HG03060 (cell line): Measurements from ENCODE around the gene COL1A1.

ENCODE experiments used
- ATAC-seq: cut with Tn5 transposase; IDR thresholded peaks from one replicate; pipeline ENCODE4 v1.9.1; 2021; ENCODE audit warnings: low read depth, moderate number of reproducible peaks; ENCODE audit not compliant: unreplicated experiment

The COL1A1 gene

DNA sequence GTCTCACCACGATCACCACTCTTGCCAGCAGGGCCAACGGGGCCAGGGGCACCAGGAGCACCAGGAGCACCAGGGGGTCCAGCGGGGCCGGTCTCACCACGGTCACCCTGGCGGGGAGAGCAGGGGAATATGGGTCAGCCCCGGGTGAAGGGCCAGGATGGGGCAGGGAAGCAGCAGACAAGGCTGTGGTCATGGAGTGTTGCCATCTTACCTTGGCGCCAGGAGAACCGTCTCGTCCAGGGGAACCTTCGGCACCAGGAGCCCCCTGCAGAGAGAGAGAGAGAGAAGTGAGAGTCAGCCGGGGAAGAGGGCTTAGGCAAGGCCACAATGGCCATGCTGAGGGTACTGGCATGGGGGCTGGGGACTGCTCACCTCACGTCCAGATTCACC, 12.9 kb downstream of the COL1A1 start:
- ATAC-seq: no peak

DNA sequence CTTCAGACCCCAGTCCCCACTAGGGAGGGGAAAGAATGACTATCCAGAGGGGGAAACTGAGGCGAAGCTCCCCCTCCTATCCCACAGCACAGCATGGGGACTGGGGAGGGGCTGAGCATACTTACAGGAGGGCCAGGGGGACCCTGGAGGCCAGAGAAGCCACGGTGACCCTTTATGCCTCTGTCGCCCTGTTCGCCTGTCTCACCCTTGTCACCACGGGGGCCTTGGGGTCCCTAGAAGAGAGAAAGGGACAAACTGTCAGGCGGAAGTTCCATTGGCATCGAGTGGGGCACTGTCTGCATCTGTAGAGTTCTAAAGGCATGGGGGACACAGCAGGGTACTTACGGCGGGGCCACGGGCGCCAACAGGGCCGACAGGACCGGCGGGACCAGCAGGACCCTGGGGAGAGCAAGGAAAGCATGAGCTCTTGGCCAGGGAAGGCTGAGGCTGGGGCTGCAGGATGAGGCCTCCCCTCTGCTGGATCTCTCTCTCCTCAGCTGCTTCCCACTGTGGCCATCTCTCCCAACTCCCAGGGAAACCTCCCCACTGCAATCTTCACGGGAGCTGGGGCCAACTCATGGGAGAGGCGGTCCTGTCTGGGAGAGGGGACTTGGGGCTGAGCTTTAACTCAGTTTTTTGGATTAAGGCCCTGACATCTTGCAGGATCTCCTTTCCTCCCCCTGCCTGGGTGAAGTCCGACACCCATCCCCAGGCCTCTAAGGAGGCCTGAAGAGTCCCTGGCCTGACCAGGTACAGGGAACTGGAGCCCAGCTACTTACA, 13.5 kb downstream of the COL1A1 start:
- no peak for ATAC-seq

DNA sequence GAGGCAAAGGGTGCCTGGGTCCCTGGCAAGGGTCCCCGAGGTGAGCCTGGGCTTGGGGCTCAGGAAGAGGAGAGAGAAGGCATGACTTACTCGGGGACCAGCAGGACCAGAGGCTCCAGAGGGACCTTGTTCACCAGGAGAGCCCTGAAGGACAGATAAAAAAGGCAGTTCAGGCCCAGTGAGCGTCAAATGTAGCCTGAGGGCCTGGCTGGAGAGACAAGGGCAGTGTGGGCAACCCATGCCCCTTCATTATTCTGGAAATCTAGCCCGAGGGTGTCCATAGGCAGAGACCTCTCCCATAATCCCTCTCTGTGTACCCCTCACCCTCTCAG, 14.1 kb downstream of the COL1A1 start:
- ATAC-seq: no peak

DNA sequence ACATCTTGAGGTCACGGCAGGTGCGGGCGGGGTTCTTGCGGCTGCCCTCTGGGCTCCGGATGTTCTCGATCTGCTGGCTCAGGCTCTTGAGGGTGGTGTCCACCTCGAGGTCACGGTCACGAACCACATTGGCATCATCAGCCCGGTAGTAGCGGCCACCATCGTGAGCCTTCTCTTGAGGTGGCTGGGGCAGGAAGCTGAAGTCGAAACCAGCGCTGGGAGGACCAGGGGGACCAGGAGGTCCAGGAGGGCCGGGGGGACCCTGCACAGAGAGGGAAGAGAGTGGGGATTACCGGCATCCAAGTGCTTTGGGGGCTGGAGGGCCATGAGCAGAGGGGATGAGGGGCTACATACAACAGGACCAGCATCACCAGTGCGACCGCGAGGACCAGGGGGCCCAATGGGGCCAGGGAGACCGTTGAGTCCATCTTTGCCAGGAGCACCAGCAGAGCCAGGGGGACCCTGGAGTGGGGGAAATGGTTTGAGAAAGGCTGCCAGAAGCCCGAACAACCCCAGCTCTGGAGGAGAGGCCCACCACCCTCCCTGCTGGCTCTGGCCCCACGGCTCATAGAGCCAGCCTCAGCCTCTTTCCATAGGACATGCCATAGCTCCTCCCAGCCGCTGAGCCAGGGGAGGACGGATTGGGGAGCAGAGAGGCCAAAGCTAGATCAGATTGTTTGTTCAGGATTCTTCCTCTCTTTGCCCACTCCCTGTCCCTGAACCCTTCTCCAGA, 14.6 kb downstream of the COL1A1 start:
- ATAC-seq: no peak

DNA sequence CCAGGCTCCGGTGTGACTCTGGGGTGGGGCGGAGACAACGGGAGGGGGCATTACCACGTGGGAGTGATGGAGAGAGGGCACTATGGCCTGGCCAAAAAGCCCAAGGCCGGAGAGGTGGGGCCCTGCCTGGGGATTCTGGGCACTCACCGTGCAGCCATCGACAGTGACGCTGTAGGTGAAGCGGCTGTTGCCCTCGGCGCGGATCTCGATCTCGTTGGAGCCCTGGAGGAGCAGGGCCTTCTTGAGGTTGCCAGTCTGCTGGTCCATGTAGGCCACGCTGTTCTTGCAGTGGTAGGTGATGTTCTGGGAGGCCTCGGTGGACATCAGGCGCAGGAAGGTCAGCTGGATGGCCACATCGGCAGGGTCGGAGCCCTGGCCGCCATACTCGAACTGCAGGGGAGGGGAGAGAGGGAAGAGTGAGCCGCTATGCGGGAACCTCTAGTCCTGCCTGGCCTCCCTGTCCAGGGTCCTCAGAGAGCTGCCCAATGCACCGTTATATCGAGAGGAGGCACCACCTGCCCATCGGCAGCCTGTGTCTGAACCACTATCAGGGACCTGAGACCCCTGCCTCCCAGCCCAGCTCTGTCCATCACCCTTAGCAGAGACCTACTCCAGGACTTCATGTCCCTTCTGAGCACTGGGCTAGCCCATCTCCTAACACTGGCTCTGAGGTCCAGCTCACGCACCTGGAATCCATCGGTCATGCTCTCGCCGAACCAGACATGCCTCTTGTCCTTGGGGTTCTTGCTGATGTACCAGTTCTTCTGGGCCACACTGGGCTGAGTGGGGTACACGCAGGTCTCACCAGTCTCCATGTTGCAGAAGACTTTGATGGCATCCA, 15.6 kb downstream of the COL1A1 start:
- no peak for ATAC-seq

DNA sequence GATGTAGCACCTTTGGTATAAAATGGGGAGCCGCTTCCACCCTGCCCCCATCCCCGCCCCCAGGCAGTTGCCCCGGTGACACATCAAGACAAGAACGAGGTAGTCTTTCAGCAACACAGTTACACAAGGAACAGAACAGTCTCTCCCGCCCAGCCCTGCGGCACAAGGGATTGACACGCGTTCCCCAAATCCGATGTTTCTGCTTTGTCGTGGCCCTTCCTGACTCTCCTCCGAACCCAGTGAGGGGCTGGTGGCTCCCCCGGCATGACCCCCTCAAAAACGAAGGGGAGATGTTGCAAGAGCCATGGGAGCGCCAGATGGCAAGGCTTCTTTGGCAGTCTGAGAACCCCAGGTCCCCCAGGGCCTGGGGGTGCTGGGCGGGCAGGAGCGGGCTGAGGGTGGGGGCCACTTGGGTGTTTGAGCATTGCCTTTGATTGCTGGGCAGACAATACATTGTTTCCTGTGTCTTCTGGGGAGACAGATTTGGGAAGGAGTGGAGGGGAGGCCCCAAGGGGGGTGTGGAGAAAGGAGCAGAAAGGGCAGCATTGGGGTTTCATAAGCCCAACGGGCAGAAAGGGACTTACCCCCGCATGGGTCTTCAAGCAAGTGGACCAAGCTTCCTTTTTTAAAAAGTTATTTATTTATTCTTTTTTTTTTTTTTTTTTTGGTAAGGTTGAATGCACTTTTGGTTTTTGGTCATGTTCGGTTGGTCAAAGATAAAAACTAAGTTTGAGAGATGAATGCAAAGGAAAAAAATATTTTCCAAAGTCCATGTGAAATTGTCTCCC, 16.6 kb downstream of the COL1A1 start:
- no peak for ATAC-seq

DNA sequence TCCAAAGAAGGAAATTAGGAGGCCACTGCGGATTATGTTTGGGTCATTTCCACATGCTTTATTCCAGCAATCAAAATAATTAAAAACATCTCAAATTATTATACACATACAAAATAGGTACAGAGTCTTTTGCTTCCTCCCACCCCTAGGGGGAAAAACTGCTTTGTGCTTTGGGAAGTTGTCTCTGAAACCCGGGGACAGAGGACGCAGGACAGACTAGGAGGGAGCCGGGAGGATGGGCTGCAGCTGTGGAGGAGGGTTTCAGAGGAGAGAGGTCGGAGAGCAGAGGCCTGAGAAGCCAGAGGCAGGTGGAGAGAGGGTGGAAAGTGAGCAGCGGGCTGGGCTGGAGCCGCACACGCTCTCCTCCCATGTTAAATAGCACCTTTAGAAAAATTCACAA, 17.4 kb downstream of the COL1A1 start:
- no peak for ATAC-seq

DNA sequence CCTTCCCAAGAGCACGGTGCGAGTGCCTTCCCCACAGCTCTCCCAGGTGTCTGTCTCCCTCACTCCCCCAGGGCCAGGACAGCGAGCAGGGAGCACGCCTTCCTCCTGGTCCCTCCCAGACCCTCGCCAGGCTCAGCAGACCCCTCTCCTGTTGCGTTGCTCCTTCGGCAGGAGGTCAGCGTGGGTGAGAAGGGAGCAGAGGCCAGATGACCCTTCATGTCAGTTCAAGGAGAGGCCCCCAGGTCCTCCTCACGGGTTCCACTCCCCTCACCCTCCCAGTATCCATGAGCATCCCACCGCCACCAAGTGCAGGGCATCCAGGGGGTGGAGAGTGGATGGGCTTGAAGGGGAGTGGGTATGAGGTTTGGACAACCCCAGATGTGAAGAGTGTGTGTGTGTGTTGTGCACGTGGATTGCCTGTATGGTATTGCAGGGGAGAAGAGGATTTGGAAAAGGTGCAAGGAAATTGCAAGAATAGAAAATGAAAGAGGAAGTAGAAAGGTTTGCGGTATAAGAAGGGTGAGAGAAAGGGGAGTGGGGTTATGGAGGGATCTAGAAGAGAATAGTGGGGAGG, 17.9 kb downstream of the COL1A1 start:
- no peak for ATAC-seq

DNA sequence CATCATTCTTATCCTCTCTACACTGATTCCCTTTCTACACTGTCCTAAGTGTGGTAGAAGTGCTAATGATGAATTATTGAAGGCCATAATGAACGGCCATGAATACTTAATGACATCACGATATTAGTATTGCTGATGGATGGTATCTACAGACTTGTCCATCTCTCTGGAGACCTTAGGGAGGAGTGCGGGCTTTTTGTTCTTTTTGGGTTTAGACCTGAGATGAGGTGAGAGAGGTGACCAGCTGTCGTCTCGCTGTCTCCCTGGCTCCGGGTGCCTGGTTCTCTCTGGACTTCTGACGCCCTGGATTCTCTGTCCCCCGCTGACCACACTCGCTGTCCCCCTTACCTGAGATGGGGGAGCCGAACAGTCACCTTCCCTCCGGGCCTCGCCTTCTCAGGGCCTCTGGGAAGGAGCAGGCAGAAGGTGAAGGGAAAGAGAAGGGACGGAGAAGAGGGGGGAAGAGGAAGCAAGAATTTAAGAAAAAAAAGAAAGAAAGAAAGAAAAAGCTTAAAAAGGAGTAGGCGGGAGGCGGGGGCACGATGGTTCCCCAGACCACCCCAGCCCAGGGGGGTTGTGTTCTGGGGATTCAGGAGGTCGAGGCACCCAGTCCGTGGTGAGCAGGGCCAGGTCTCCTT, 18.5 kb downstream of the COL1A1 start:
- no peak for ATAC-seq

DNA sequence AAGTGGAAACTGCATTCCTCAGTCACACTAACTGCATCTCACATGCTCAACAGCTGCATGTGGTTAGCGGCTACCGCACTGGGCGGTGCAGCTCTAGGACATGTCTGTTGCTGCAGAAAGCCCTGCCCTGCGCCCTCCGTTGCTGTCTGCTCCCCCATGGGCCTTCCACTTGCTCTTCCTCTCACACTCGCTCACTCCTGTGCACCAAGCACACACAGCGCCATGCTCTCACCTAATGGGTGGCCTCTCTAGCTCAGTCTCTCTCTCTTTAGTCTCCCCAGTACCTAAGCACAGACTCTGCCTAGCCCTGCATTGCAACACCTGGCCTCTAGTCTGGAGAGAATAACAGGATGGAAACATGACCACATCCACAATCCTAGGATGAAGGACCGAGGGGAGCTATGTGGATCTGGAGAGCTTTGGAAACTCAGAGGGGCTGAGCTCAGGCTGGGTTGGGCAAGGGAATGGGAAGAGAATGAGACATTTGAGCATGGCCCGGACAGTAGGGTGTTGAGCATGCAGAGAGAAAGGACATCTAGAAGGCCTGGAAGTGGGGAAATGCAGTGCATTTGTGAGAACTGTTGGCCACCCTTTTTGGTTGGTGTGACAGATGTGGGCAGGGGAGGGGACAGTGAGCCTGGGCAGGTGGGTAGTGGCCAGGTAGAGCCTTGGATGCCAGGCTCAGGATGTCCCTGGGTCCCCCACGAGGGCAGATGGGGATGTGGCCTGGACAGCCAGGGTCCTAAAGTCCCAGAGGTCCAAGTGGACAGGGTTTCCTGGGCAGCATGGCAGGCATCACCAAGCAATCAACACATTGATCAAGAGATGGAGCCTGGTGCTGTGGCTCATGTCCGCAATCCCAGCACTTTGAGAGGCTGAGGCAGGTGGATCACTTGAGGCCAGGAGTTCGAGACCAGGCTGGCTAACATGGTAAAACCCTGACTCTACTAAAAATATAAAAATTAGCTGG, 19.6 kb downstream of the COL1A1 start:
- no peak for ATAC-seq

DNA sequence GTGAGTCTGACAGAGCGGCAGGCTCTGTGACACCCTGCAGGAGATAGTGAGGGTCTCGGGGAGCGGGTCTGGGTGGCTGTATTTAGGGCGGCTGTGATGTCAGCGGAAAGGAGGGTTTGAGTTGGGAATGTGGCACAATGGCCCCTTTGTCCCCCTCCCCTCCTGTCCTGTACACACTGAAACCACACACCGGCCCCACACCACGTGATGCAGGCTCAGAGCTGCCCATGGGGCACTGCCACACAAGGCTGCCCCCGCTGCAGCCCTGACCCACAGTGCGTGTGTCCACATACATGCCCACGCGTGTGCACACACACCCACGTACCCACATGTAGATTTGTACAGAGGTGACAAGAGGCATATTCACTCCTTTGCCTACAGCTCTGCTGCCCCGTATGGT, 20.3 kb downstream of the COL1A1 start:
- ATAC-seq: no peak

DNA sequence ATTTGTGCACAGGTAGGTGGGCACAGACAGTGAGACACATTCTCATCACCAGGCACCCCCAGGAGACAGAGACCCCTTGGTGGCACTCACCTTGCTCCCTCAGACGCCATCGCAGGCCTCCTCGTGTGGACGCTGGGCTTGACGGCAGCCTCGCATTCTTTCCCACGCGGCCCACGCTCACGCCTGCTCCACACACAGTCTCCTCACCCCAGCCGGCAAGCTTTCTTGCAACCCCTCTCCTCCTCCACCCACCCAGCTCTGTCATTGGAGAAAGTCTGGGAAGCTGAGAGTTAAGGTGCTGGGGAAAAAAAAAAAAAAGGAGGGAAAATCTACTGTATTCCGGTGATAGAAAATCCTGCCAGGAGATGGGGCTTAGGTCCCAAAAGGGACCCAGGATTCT, 20.8 kb downstream of the COL1A1 start:
- ATAC-seq: no peak

DNA sequence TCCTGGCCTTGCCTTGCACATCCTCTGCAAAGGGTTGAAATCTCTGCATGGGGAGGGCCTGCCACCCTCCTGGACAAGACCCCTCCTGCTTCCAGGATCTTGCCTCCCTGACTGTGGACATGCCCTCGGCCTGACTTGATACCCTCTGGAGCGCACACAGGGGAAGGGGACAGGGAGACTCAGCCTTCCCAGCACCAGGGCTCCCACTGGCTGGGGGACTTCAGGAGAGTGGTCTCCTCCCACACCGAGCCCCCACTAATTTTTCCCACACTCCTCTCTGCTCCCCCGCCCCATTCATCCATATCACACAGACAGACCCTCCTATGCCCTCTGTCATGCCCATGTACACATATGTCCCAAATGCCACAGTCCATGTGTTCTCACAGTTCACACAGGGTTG, 21.3 kb downstream of the COL1A1 start:
- ATAC-seq: no peak

DNA sequence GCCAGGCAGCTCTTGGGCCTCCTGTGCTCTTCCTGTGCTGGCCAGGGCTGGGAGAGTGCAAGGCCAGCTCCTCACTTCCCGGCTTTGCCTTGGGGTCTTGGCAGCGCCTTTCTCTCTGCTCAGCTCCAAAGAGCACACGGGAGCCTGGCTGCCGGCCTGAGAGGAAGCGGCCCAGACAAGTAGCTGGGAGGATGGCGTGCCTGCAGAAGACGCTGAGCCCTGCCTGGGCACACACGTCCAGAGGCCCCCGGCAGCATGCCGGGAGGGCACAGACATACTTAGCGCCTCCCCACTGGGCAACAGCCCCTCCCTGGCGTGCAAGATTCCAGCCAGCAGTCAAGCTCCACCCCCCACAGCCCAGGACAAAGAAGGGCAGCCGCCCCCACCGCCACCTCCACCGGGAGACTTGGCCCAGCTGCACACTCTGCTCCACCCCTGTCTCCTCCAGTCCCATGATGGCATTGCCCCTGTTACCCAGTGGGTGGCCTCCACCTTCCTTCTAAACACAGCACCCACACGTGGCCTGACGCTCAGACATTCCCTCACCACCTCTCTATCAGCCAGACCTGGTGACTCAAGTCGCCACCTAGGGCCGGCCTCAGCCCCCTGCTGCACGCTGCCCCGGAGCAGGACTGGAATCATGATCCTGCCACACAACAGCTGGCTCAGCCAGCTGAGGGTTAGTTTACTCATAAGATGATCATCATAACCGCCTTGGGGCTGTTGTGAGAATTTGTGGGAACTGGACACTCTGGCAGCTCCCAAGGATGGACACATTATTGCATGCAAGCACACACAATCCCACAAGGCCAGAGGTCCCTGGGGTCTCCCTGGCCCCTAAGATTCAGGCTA, 23.2 kb downstream of the COL1A1 start:
- no peak for ATAC-seq

DNA sequence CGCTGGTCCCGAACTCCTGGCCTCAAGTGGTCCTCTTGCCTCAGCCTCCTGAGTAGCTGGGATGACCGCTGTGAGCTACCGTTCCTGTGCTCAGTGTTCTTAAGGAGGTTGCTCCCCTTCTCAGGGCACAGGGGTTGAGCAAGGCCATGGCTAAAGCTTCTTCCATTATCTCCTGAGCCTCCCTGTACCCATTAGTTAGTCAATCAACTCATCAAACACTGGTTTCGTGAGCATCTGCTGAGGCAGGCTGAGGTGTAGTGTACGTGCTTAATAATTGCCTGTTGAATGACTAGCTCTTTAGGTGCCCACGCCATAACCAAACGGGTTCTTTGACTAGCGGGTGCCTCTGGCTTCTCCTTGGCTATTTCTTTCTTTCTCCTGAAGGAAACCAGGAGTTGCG, 24.0 kb downstream of the COL1A1 start:
- ATAC-seq: no peak

DNA sequence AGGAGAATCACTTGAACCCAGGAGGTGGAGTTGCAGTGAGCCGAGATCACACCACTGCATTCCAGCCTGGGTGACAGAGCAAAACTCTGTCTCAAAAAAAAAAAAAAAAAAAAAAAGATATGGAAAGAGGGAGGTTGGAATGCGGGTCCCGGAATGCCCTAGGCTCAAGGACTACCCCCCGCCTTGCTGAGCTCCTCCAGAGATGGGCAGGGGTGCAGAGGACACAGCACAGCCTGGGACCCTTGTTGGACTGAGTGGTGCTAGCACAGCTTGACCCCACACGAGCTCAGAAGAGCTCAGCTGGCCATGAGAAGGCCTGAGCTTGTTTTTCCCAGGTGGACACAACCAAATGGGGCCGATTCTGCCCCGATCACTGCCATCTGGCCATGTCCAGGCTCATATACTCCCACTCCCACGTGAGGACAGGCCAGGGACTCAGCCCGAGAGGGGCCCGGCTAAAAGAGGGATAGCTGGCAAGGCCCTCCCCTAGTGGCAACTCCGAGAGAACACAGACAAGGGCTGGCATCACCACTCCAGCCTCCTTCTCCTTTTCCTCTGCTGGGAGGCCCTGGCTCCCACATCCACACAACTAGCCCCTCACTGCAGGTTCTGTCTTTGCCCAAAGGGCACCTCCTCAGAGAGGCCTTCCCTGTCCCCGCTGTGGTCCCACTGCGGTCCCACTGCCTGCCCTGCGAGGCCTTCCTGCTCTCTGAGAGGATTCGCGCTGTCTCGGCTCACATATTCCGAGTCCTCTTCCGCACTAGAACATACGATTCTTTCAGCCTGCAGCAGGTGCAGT, 24.7 kb downstream of the COL1A1 start:
- no peak for ATAC-seq
